ENCODE measurements around the gene SETX. TPM values are rescaled to one million over a fixed set of nuclear protein-coding genes. Genes with fewer than 3 reads are reported as not detected.

SETX gene
- total and polyA plus RNA-seq, 8 donors, result 11.1 to 23.1 (median 14.5) TPM

- H3K9me3 ChIP-seq, result no peaks in the 10 kb centered on the region
- intact Hi-C loops (cut with DNase I), result no loop called here
- H3K4me3 ChIP-seq, result no peak overlapping the region
- H3K4me1 ChIP-seq, result no peaks in the 10 kb centered on the region
- peaks cover 0 to 44% (median 24%) of the 10 kb centered on the region in 3 donors for H3K36me3 ChIP-seq
- no peak for ATAC-seq
- no peak for TF ChIP-seq CTCF (IDR thresholded peaks at IDR 0.05)
- 95 to 96% methylated on average over 6 of the region's 6 CpGs for WGBS, 2 donors
- FAIRE-seq, result no peak
- H3K27me3 ChIP-seq, result no peaks in the 10 kb centered on the region
- H3K27ac ChIP-seq, result no peak overlapping the region
- no peak for DNase-seq
Observed at GRCh38 chr9:132301521-132301920, 53.3 kb downstream of the SETX start.

GRCh38 chr9:132299221-132299620 is 55.6 kb downstream of the SETX start:
- no peaks in the 10 kb centered on the region for H3K4me1 ChIP-seq
- H3K27me3 ChIP-seq, result no peaks in the 10 kb centered on the region
- no peak overlapping the region for H3K27ac ChIP-seq
- no peak for ATAC-seq
- TF ChIP-seq CTCF (IDR thresholded peaks at IDR 0.05), result no peak
- no peaks in the 10 kb centered on the region for H3K9me3 ChIP-seq
- no peak overlapping the region for H3K4me3 ChIP-seq
- intact Hi-C loops (cut with DNase I), result no loop called here
- FAIRE-seq, result no peak
- DNase-seq, result no peak
- H3K36me3 ChIP-seq, result peaks cover 0 to 65% (median 33%) of the 10 kb centered on the region in 3 donors

GRCh38 chr9:132295181-132295580 is 59.6 kb downstream of the SETX start:
- Histone ChIP-seq H3K4me1 (no peaks in the 10 kb centered on the region), H3K27me3 (no peaks in the 10 kb centered on the region), H3K4me3 (no peak overlapping the region), H3K27ac (no peak overlapping the region), H3K36me3 (peaks cover 0 to 64% (median 28%) of the 10 kb centered on the region in 3 donors), H3K9me3 (no peaks in the 10 kb centered on the region)
- intact Hi-C loops (cut with DNase I), result no loop called here
- ATAC-seq, result no peak
- FAIRE-seq, result no peak
- no peak for TF ChIP-seq CTCF (IDR thresholded peaks at IDR 0.05)
- DNase-seq, result no peak
- WGBS, 2 donors, result 93 to 94% methylated on average over 2 of the region's 2 CpGs

GRCh38 chr9:132293145-132293721 is 61.6 kb downstream of the SETX start:
- intact Hi-C loops (cut with DNase I), result no loop called here
- no peak for FAIRE-seq
- no peak for TF ChIP-seq CTCF (IDR thresholded peaks at IDR 0.05)
- Histone ChIP-seq H3K36me3 (peaks cover 0 to 47% (median 20%) of the 10 kb centered on the region in 3 donors), H3K4me3 (no peak overlapping the region), H3K4me1 (no peaks in the 10 kb centered on the region), H3K27me3 (no peaks in the 10 kb centered on the region), H3K27ac (no peak overlapping the region), H3K9me3 (no peaks in the 10 kb centered on the region)
- DNase-seq, result no peak
- ATAC-seq, result no peak
- 93 to 96% methylated on average over 13 of the region's 13 CpGs for WGBS, 2 donors

GRCh38 chr9:132288966-132289365 is 65.8 kb downstream of the SETX start:
- DNase-seq, result no peak
- Histone ChIP-seq H3K27me3 (no peaks in the 10 kb centered on the region), H3K9me3 (no peaks in the 10 kb centered on the region), H3K27ac (no peak overlapping the region), H3K4me1 (no peaks in the 10 kb centered on the region), H3K4me3 (no peak overlapping the region), H3K36me3 (peaks cover 0 to 46% (median 17%) of the 10 kb centered on the region in 3 donors)
- ATAC-seq, result no peak
- intact Hi-C loops (cut with DNase I), result no loop called here
- no peak for FAIRE-seq
- TF ChIP-seq CTCF (IDR thresholded peaks at IDR 0.05), result no peak
- 55 to 66% methylated on average over 2 of the region's 2 CpGs for WGBS, 2 donors
